ENCODE results near the gene SPAG8.

Gene SPAG8

GRCh38 chr9:35783418-35783817 is 28.6 kb downstream of the SPAG8 start:
- H3K36me3 ChIP-seq (ENCODE audit: insufficient read depth, insufficient read length, low read length) = no peaks in the 10 kb centered on the region
- H3K4me3 ChIP-seq (ENCODE audit: insufficient read length, low read depth) = no peak overlapping the region
- TF ChIP-seq SUZ12 (IDR thresholded peaks at IDR 0.05; ENCODE audit: extremely low read depth, insufficient read depth, insufficient read length) = no peak
- TF ChIP-seq ZNF274 (IDR thresholded peaks at IDR 0.05; ENCODE audit: low read depth, low read length) = no peak
- TF ChIP-seq YY1 (IDR thresholded peaks at IDR 0.05; ENCODE audit: insufficient read depth, insufficient read length) = no peak
- no peaks in the 10 kb centered on the region for H3K9me3 ChIP-seq (ENCODE audit: insufficient read depth, low read length)
- H3K27me3 ChIP-seq (ENCODE audit: insufficient read depth, insufficient read length) = no peaks in the 10 kb centered on the region
- no peaks in the 10 kb centered on the region for H3K4me1 ChIP-seq (ENCODE audit: insufficient read depth, insufficient read length)
- no peak overlapping the region for H3K9ac ChIP-seq (ENCODE audit: insufficient read length, low read depth)
- DNase-seq (ENCODE audit: low read depth, low spot score) = no peak

GRCh38 chr9:35781066-35781465 is 31.0 kb downstream of the SPAG8 start:
- Histone ChIP-seq H3K4me3 (ENCODE audit: insufficient read length, low read depth) (no peak overlapping the region), H3K4me1 (ENCODE audit: insufficient read depth, insufficient read length) (no peaks in the 10 kb centered on the region), H3K9me3 (ENCODE audit: insufficient read depth, low read length) (no peaks in the 10 kb centered on the region), H3K36me3 (ENCODE audit: insufficient read depth, insufficient read length, low read length) (no peaks in the 10 kb centered on the region), H3K27me3 (ENCODE audit: insufficient read depth, insufficient read length) (no peaks in the 10 kb centered on the region), H3K9ac (ENCODE audit: insufficient read length, low read depth) (no peak overlapping the region)
- TF ChIP-seq SUZ12 (IDR thresholded peaks at IDR 0.05; ENCODE audit: extremely low read depth, insufficient read depth, insufficient read length) (no peak), ZNF274 (IDR thresholded peaks at IDR 0.05; ENCODE audit: low read depth, low read length) (no peak), YY1 (IDR thresholded peaks at IDR 0.05; ENCODE audit: insufficient read depth, insufficient read length) (no peak)
- no peak for DNase-seq (ENCODE audit: low read depth, low spot score)

GRCh38 chr9:35778496-35778895 is 33.6 kb downstream of the SPAG8 start:
- H3K4me3 ChIP-seq (ENCODE audit: insufficient read length, low read depth) = no peak overlapping the region
- no peak overlapping the region for H3K9ac ChIP-seq (ENCODE audit: insufficient read length, low read depth)
- TF ChIP-seq SUZ12 (IDR thresholded peaks at IDR 0.05; ENCODE audit: extremely low read depth, insufficient read depth, insufficient read length) = no peak
- TF ChIP-seq YY1 (IDR thresholded peaks at IDR 0.05; ENCODE audit: insufficient read depth, insufficient read length) = no peak
- no peak for TF ChIP-seq ZNF274 (IDR thresholded peaks at IDR 0.05; ENCODE audit: low read depth, low read length)
- H3K36me3 ChIP-seq (ENCODE audit: insufficient read depth, insufficient read length, low read length) = no peaks in the 10 kb centered on the region
- H3K4me1 ChIP-seq (ENCODE audit: insufficient read depth, insufficient read length) = no peaks in the 10 kb centered on the region
- no peak for DNase-seq (ENCODE audit: low read depth, low spot score)
- no peaks in the 10 kb centered on the region for H3K27me3 ChIP-seq (ENCODE audit: insufficient read depth, insufficient read length)
- H3K9me3 ChIP-seq (ENCODE audit: insufficient read depth, low read length) = no peaks in the 10 kb centered on the region

DNA sequence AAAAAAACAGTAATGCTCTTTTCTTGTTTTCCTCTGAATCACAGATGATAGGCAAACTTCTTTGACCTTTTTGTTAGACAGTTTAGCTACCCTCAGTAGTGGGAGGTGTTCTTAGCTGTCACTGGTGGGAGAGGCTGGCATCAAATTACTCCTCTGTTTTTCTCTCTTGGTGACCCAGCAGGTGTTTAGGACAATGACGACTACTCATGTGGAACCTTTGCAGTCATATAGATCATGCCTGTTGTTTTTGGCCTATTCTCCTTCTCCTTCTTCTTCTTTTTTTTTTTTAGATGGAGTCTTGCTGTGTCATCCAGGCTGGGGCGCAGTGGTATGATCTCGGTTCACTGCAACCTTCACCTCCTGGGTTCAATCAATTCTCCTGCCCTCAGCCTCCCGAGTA is 36.0 kb downstream of the SPAG8 start:
- Histone ChIP-seq H3K4me1 (ENCODE audit: insufficient read depth, insufficient read length) (no peaks in the 10 kb centered on the region), H3K4me3 (ENCODE audit: insufficient read length, low read depth) (no peak overlapping the region), H3K27me3 (ENCODE audit: insufficient read depth, insufficient read length) (no peaks in the 10 kb centered on the region), H3K9me3 (ENCODE audit: insufficient read depth, low read length) (no peaks in the 10 kb centered on the region), H3K9ac (ENCODE audit: insufficient read length, low read depth) (no peak overlapping the region), H3K36me3 (ENCODE audit: insufficient read depth, insufficient read length, low read length) (no peaks in the 10 kb centered on the region)
- no peak for DNase-seq (ENCODE audit: low read depth, low spot score)
- TF ChIP-seq YY1 (IDR thresholded peaks at IDR 0.05; ENCODE audit: insufficient read depth, insufficient read length) = no peak
- no peak for TF ChIP-seq ZNF274 (IDR thresholded peaks at IDR 0.05; ENCODE audit: low read depth, low read length)
- no peak for TF ChIP-seq SUZ12 (IDR thresholded peaks at IDR 0.05; ENCODE audit: extremely low read depth, insufficient read depth, insufficient read length)

DNA sequence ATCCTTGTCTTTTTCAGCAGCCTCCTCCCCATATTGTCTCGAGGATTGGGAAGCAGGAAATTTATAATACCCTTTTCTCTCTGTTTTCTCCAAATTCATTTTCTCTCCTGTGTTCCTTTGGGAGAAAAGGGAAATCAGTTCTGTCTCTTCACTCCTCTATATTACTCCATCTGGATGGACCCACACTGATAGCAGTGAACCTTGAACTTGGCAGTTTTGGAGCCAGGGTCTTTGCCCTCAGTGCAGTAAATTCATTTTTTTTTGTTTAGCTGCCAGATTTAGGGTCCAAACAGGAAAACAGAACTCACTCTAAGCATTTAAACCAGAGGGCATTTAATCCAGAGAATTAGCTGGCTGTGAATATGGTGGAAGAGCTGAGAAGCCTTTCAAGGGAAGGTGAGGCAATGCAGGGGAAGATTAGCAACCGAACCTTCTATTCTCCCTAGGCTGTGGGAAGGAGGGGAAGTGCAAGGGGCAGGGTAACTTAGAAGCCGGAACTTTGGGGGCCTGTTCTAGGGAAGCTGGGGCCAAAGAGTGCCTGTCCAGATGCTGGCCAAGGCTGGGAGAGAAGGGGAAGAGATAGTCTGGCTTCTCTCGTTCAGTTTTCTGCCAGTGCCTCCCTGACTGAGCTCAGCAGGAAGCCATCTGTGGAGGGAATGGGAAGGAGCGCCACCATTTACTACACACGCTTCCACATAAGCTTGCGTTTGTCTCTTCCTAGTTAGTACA is 37.0 kb downstream of the SPAG8 start:
- DNase-seq (ENCODE audit: low read depth, low spot score) = no peak
- TF ChIP-seq YY1 (IDR thresholded peaks at IDR 0.05; ENCODE audit: insufficient read depth, insufficient read length) = no peak
- TF ChIP-seq SUZ12 (IDR thresholded peaks at IDR 0.05; ENCODE audit: extremely low read depth, insufficient read depth, insufficient read length) = no peak
- TF ChIP-seq ZNF274 (IDR thresholded peaks at IDR 0.05; ENCODE audit: low read depth, low read length) = no peak
- no peaks in the 10 kb centered on the region for H3K9me3 ChIP-seq (ENCODE audit: insufficient read depth, low read length)
- H3K4me3 ChIP-seq (ENCODE audit: insufficient read length, low read depth) = no peak overlapping the region
- H3K36me3 ChIP-seq (ENCODE audit: insufficient read depth, insufficient read length, low read length) = no peaks in the 10 kb centered on the region
- H3K9ac ChIP-seq (ENCODE audit: insufficient read length, low read depth) = no peak overlapping the region
- H3K27me3 ChIP-seq (ENCODE audit: insufficient read depth, insufficient read length) = no peaks in the 10 kb centered on the region
- H3K4me1 ChIP-seq (ENCODE audit: insufficient read depth, insufficient read length) = no peaks in the 10 kb centered on the region

DNA sequence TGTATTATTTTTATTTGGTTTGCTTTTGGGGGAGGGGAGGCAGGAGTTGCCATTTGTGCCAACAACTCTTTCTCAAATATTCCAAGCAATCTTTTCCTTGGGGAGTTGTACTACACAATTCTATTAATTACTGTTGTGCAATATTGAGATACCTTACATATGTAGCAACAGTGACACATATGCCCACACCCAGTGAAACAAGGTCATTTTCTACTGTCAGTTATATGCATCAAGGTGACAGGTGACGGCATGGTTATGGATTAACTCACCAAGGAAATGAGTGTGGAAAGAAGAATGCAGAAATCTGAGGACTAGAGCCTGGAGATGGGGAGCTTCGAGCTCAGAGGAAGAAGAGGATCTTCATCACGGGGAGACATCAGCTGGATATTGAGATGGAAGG is 40.1 kb downstream of the SPAG8 start:
- Histone ChIP-seq H3K27me3 (ENCODE audit: insufficient read depth, insufficient read length) (no peaks in the 10 kb centered on the region), H3K9me3 (ENCODE audit: insufficient read depth, low read length) (no peaks in the 10 kb centered on the region), H3K4me3 (ENCODE audit: insufficient read length, low read depth) (no peak overlapping the region), H3K9ac (ENCODE audit: insufficient read length, low read depth) (no peak overlapping the region), H3K36me3 (ENCODE audit: insufficient read depth, insufficient read length, low read length) (no peaks in the 10 kb centered on the region), H3K4me1 (ENCODE audit: insufficient read depth, insufficient read length) (no peaks in the 10 kb centered on the region)
- no peak for DNase-seq (ENCODE audit: low read depth, low spot score)
- TF ChIP-seq SUZ12 (IDR thresholded peaks at IDR 0.05; ENCODE audit: extremely low read depth, insufficient read depth, insufficient read length) = no peak
- no peak for TF ChIP-seq YY1 (IDR thresholded peaks at IDR 0.05; ENCODE audit: insufficient read depth, insufficient read length)
- no peak for TF ChIP-seq ZNF274 (IDR thresholded peaks at IDR 0.05; ENCODE audit: low read depth, low read length)

DNA sequence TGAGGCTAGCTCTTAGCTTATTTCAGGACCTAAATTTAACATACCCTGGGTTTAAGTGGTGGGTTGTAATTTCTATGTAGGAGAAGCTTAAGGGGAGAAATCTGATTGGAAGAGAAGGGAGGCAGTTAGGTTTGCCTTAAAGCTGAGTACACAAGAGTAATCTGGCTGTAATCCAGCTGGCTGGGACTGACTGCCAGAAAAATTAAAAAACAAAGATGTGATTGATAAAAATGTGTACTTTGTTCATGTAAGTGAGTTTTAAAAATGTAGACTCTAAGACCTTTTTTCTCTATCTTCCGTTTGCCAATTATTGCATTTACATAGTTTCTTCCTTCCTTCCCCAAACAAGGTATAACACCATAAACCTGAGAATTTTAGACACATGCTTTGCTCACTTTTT is 40.5 kb downstream of the SPAG8 start:
- no peaks in the 10 kb centered on the region for H3K27me3 ChIP-seq (ENCODE audit: insufficient read depth, insufficient read length)
- H3K4me1 ChIP-seq (ENCODE audit: insufficient read depth, insufficient read length) = no peaks in the 10 kb centered on the region
- TF ChIP-seq ZNF274 (IDR thresholded peaks at IDR 0.05; ENCODE audit: low read depth, low read length) (no peak), YY1 (IDR thresholded peaks at IDR 0.05; ENCODE audit: insufficient read depth, insufficient read length) (no peak), SUZ12 (IDR thresholded peaks at IDR 0.05; ENCODE audit: extremely low read depth, insufficient read depth, insufficient read length) (no peak)
- no peaks in the 10 kb centered on the region for H3K9me3 ChIP-seq (ENCODE audit: insufficient read depth, low read length)
- DNase-seq (ENCODE audit: low read depth, low spot score) = no peak
- no peaks in the 10 kb centered on the region for H3K36me3 ChIP-seq (ENCODE audit: insufficient read depth, insufficient read length, low read length)
- no peak overlapping the region for H3K4me3 ChIP-seq (ENCODE audit: insufficient read length, low read depth)
- H3K9ac ChIP-seq (ENCODE audit: insufficient read length, low read depth) = no peak overlapping the region

All from NT2/D1 (cell line).